ENCODE measurements around the gene PARVB. TPM values are rescaled to one million over a fixed set of nuclear protein-coding genes. Genes with fewer than 3 reads are reported as not detected.

The PARVB gene
- total and polyA plus RNA-seq, 2 donors (not counting 1 experiment from before 2014, with no cell fraction given): 12.1 to 47.3 TPM

DNA sequence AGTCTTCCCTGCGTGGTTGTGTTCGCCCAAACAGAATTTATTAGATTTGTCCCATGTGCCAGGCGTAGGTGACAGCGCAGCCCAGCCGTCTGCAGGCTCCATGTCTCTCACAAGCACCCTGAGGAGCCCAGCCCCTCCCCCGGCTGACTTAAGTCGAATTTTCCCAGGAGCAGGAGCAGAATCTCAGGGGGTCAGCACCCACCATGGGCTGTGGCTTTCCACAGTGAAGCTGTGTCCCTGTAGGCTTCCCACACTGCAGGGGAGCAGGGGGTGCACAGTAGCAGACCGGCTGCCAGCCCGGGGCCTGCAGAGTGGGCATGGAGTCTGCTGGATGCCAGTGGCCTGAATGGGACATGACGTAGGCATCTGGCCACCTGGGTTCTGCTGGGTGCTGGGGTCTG lies 172.6 kb downstream of the PARVB start:
- no peak for DNase-seq (ENCODE audit: low read depth in 2 of 2)
- H3K9me3 ChIP-seq (ENCODE audit: control insufficient read depth, insufficient read depth, low read depth, low read length): no peaks in the 10 kb centered on the region
- TF ChIP-seq, protein P1, sequence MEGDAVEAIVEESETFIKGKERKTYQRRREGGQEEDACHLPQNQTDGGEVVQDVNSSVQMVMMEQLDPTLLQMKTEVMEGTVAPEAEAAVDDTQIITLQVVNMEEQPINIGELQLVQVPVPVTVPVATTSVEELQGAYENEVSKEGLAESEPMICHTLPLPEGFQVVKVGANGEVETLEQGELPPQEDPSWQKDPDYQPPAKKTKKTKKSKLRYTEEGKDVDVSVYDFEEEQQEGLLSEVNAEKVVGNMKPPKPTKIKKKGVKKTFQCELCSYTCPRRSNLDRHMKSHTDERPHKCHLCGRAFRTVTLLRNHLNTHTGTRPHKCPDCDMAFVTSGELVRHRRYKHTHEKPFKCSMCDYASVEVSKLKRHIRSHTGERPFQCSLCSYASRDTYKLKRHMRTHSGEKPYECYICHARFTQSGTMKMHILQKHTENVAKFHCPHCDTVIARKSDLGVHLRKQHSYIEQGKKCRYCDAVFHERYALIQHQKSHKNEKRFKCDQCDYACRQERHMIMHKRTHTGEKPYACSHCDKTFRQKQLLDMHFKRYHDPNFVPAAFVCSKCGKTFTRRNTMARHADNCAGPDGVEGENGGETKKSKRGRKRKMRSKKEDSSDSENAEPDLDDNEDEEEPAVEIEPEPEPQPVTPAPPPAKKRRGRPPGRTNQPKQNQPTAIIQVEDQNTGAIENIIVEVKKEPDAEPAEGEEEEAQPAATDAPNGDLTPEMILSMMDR (conservative IDR thresholded peaks at IDR 0.05 in 1 of 2, IDR thresholded peaks at IDR 0.05 in 1 of 2; ENCODE audit: low read depth in 1 of 2, low read length in 2 of 2): no peak
- TF ChIP-seq EZH2 (IDR thresholded peaks at IDR 0.05; ENCODE audit: low read length, missing control alignments): no peak
- H4K20me1 ChIP-seq (ENCODE audit: control insufficient read depth, extremely low read depth, insufficient read depth, low read length): no peaks in the 10 kb centered on the region
- H3K27ac ChIP-seq (ENCODE audit: insufficient read depth, low read length): no peak overlapping the region
- H2AFZ ChIP-seq (ENCODE audit: low read length): no peak overlapping the region
- H3K36me3 ChIP-seq (ENCODE audit: control insufficient read depth, insufficient read depth, low read length): no peaks in the 10 kb centered on the region
- H3K27me3 ChIP-seq (ENCODE audit: control insufficient read depth, insufficient read depth, low read length): peaks cover 4% of the 10 kb centered on the region
- no peak overlapping the region for H3K9ac ChIP-seq (ENCODE audit: insufficient read depth, low read length)
- no peaks in the 10 kb centered on the region for H3K79me2 ChIP-seq (ENCODE audit: control insufficient read depth, insufficient read depth, low read length)
- H3K4me3 ChIP-seq (replicated peaks in 1 of 4; ENCODE audit: control extremely low read depth in 1 of 4, insufficient read depth in 1 of 4, low read depth in 3 of 4, low read length in 4 of 4): no peak overlapping the region
- H3K4me2 ChIP-seq (ENCODE audit: extremely low read depth, insufficient read depth, low read length): no peak overlapping the region
- H3K4me1 ChIP-seq (ENCODE audit: control insufficient read depth, extremely low read depth, insufficient read depth, low read length): peaks cover under 1% of the 10 kb centered on the region

DNA sequence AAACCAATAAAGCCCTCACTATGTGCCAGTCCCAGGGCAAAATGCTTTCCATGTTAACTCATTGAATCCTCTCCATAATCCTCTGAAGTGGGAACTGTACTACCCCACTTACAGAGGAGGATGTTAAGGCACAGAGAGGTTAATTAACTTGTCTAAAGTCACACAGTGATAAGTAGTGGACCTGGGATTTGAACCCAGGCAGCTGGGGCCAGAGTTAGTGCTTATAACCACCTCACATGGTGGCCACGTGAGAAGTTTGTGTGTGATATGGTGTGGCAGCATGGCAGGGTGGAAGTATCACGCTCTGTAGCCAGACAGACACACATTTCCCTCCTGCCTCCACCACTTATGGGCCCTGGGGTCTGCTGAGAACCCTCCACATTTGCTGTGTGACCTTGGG lies 173.2 kb downstream of the PARVB start:
- Histone ChIP-seq H4K20me1 (ENCODE audit: control insufficient read depth, extremely low read depth, insufficient read depth, low read length) (no peaks in the 10 kb centered on the region), H3K4me2 (ENCODE audit: extremely low read depth, insufficient read depth, low read length) (no peak overlapping the region), H3K27me3 (ENCODE audit: control insufficient read depth, insufficient read depth, low read length) (peaks cover 4% of the 10 kb centered on the region), H3K4me3 (replicated peaks in 1 of 4; ENCODE audit: control extremely low read depth in 1 of 4, insufficient read depth in 1 of 4, low read depth in 3 of 4, low read length in 4 of 4) (no peak overlapping the region), H3K27ac (ENCODE audit: insufficient read depth, low read length) (no peak overlapping the region), H2AFZ (ENCODE audit: low read length) (no peak overlapping the region), H3K9me3 (ENCODE audit: control insufficient read depth, insufficient read depth, low read depth, low read length) (no peaks in the 10 kb centered on the region), H3K4me1 (ENCODE audit: control insufficient read depth, extremely low read depth, insufficient read depth, low read length) (peaks cover 5% of the 10 kb centered on the region), H3K36me3 (ENCODE audit: control insufficient read depth, insufficient read depth, low read length) (no peaks in the 10 kb centered on the region), H3K9ac (ENCODE audit: insufficient read depth, low read length) (no peak overlapping the region), H3K79me2 (ENCODE audit: control insufficient read depth, insufficient read depth, low read length) (no peaks in the 10 kb centered on the region)
- no peak for DNase-seq (ENCODE audit: low read depth in 2 of 2)
- TF ChIP-seq, protein P1 (conservative IDR thresholded peaks at IDR 0.05 in 1 of 2, IDR thresholded peaks at IDR 0.05 in 1 of 2; ENCODE audit: low read depth in 1 of 2, low read length in 2 of 2): no peak
- TF ChIP-seq EZH2 (IDR thresholded peaks at IDR 0.05; ENCODE audit: low read length, missing control alignments): no peak

DNA sequence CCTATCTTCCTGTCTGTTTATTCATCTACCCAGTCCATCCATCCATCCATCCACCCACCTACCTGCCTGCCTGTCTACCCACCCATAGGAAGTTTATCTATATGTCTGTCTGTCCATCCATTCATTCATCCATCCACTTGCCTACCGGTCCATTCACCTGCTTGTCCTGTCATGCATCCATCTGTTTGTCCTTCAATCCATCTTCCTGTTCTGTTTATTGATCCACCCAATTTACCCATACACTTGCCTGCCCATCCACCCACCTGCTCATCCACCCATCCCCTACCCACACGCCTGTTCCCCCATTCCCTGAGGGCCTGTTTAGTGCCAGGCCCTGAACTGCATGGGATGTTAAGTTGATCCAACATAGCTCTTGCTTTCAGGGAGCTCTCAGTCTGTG lies 175.1 kb downstream of the PARVB start:
- Histone ChIP-seq H3K4me2 (ENCODE audit: extremely low read depth, insufficient read depth, low read length) (no peak overlapping the region), H3K27me3 (ENCODE audit: control insufficient read depth, insufficient read depth, low read length) (peaks cover 2% of the 10 kb centered on the region), H3K4me1 (ENCODE audit: control insufficient read depth, extremely low read depth, insufficient read depth, low read length) (peaks cover 5% of the 10 kb centered on the region), H3K36me3 (ENCODE audit: control insufficient read depth, insufficient read depth, low read length) (no peaks in the 10 kb centered on the region), H3K4me3 (replicated peaks in 1 of 4; ENCODE audit: control extremely low read depth in 1 of 4, insufficient read depth in 1 of 4, low read depth in 3 of 4, low read length in 4 of 4) (no peak overlapping the region), H3K9ac (ENCODE audit: insufficient read depth, low read length) (no peak overlapping the region), H4K20me1 (ENCODE audit: control insufficient read depth, extremely low read depth, insufficient read depth, low read length) (no peaks in the 10 kb centered on the region), H3K27ac (ENCODE audit: insufficient read depth, low read length) (no peak overlapping the region), H3K79me2 (ENCODE audit: control insufficient read depth, insufficient read depth, low read length) (no peaks in the 10 kb centered on the region), H3K9me3 (ENCODE audit: control insufficient read depth, insufficient read depth, low read depth, low read length) (no peaks in the 10 kb centered on the region), H2AFZ (ENCODE audit: low read length) (no peak overlapping the region)
- no peak for DNase-seq (ENCODE audit: low read depth in 2 of 2)
- TF ChIP-seq, protein P1 (conservative IDR thresholded peaks at IDR 0.05 in 1 of 2, IDR thresholded peaks at IDR 0.05 in 1 of 2; ENCODE audit: low read depth in 1 of 2, low read length in 2 of 2): no peak
- no peak for TF ChIP-seq EZH2 (IDR thresholded peaks at IDR 0.05; ENCODE audit: low read length, missing control alignments)
